Heart right ventricle (tissue), 16 donors: ENCODE results near the gene CACNA1E. TPM values are rescaled to one million over a fixed set of nuclear protein-coding genes. Genes with fewer than 3 reads are reported as not detected.

Experiments used
- ATAC-seq, 8 donors: fragments of 200-7000 bp; cut with Tn5 transposase; one replicate each; pipeline ENCODE4 v1.9.1; 2020; ENCODE audit warnings: mild to moderate bottlenecking in 8 of 8, moderate library complexity in 8 of 8, moderate number of reproducible peaks in 1 of 8
- DNase-seq, 2 donors: peaks; one replicate each; pipeline ENCODE4 v3.0.0-alpha.2; 2020
- H3K27ac ChIP-seq, 10 donors: fragments of 200-600 bp; sonication (generic) in 2 of 10; one replicate each; pipeline versions ENCODE4 v1.5.0 to v1.8.0; 2020 to 2022; ENCODE audit warnings: mild to moderate bottlenecking in 3 of 10
- H3K27me3 ChIP-seq, 7 donors: fragments of 200-600 bp; one replicate each; pipeline ENCODE4 v1.8.0; 2021 to 2022; ENCODE audit warnings: mild to moderate bottlenecking in 2 of 7
- H3K36me3 ChIP-seq, 9 donors: fragments of 200-600 bp; sonication (generic) in 1 of 9; one replicate each; pipeline versions ENCODE4 v1.5.0 to v1.8.0; 2020 to 2022; ENCODE audit warnings: mild to moderate bottlenecking in 2 of 9
- H3K4me1 ChIP-seq, 9 donors: fragments of 200-600 bp; sonication (generic) in 1 of 9; one replicate each; pipeline versions ENCODE4 v1.5.0 to v1.8.0; 2020 to 2022; ENCODE audit warnings: mild to moderate bottlenecking in 4 of 9
- H3K4me3 ChIP-seq, 10 donors: fragments of 200-600 bp; sonication (generic) in 2 of 10; one replicate each; pipeline versions ENCODE4 v1.5.0 to v1.8.0; 2020 to 2022; ENCODE audit warnings: mild to moderate bottlenecking in 7 of 10, moderate library complexity in 2 of 10
- H3K9me3 ChIP-seq, 11 donors: fragments of 200-600 bp in 10 of 11; sonication (generic) in 2 of 11; one replicate each; pipeline versions ENCODE4 v1.5.0 to v1.8.0; 2013 to 2022; ENCODE audit warnings: mild to moderate bottlenecking in 2 of 11, control low read depth in 1 of 11, moderate library complexity in 1 of 11
- CTCF ChIP-seq, 9 donors: fragments of 200-600 bp; sonication (generic) in 2 of 9; IDR thresholded peaks; one replicate each; pipeline versions ENCODE4 v1.5.0 to v1.8.0; 2021 to 2022; ENCODE audit warnings: antibody characterized with exemption in 9 of 9, mild to moderate bottlenecking in 5 of 9, moderate library complexity in 1 of 9
- WGBS, 2 donors: extraction: QIAGEN DNeasy Blood & Tissue Kit; methylation state at CpG; one replicate each; pipeline ENCODE4 v1.1.7; 2013; ENCODE audit warnings: inconsistent platforms in 1 of 2; 5-methylcytosine and 5-hydroxymethylcytosine counted together
- intact Hi-C, 10 donors: fragments of 100-400 bp; cut with DNase I; formaldehyde crosslinking; loops; one replicate each; pipeline versions ENCODE4 v1.11.1 to v1.14.2; 2022
- polyA plus RNA-seq, 2 donors: library from polyadenylated mRNA; stranded (reverse); fragments of 200-250 nt; gene quantifications; one replicate each; pipeline ENCODE4 v1.2.3, GENCODE V29; 2013
- total RNA-seq, 10 donors: library from RNA; stranded (reverse); fragmentation: NEBNext Ultra II Directional in 3 of 10; extraction: Animal tissue kit (Norgen Biotek cat#: 25700) in 3 of 10; gene quantifications; one replicate each; pipeline versions ENCODE4 v1.2.1 to v1.2.4, GENCODE V29; 2021 to 2023
- donor health status: Arrhythmogenic right ventricular cardiomyopathy.
- donor health status: ischemic (EF 13 %, LVEDD 7.1; RV severe dilation, severe dysfunction).
- donor health status: healthy with polysubstance abuse.
- donor health status: DM: no; HTN: yes; CAD: no.
- donor health status: DM: no; HTN: no; CAD: no.
- donor health status: ischemic (EF 25% LVEDD 6.9; RV normal size, moderate dysfunction).
- donor health status: ischemic (EF 25% LVEDD 5.7; RV mildly dilated, moderate dysfunction).
- donor health status: healthy.
- donor health status: DM: yes; HTN: yes; CAD: no.
- donor health status: Ischemic cardiomyopathy.
- donor health status: ischemic (EF 35%, LVEDD 5.7; RV mildly dilated, moderate dysfunction).
- donor health status: nonischemic (EF 11% LVEDD 7.7; RV severe dilation, severe dysfunction).
- donor health status: DM: yes; HTN: yes; CAD: no.
- donor health status: PGD.
- donor health status: ischemic (EF 29% LVEDD 5.4; RV normal size, mild dysfunction).
- donor health status: nonischemic (EF 23%, LVEDD 6.1; RV moderate dilation, normal function).

CACNA1E gene
- total and polyA plus RNA-seq, 12 donors, result 0.04 to 21.7 (median 0.71) TPM

GRCh38 chr1:181562395-181562794 is 79.1 kb downstream of the CACNA1E start:
- TF ChIP-seq CTCF (IDR thresholded peaks at IDR 0.05), result no peak
- peaks cover 0 to 11% (median 0%) of the 10 kb centered on the region in 11 donors for H3K9me3 ChIP-seq
- intact Hi-C loops, result no loop called here
- WGBS, 2 donors, result 86 to 88% methylated on average over 4 of the region's 4 CpGs
- DNase-seq (no peak), ATAC-seq (no peak)
- H3K4me3 ChIP-seq, result no peak overlapping the region
- H3K4me1 ChIP-seq, result no peaks in the 10 kb centered on the region
- no peaks in the 10 kb centered on the region for H3K36me3 ChIP-seq
- H3K27ac ChIP-seq, result no peak overlapping the region
- peaks cover 0 to 22% (median 4%) of the 10 kb centered on the region in 7 donors for H3K27me3 ChIP-seq

GRCh38 chr1:181568736-181569135 is 85.4 kb downstream of the CACNA1E start:
- Histone ChIP-seq H3K4me1 (no peaks in the 10 kb centered on the region), H3K9me3 (peaks cover 0 to 11% (median 0%) of the 10 kb centered on the region in 11 donors), H3K27me3 (peaks cover 0 to 9% (median 0%) of the 10 kb centered on the region in 7 donors), H3K4me3 (no peak overlapping the region), H3K36me3 (no peaks in the 10 kb centered on the region), H3K27ac (no peak overlapping the region)
- ATAC-seq (no peak), DNase-seq (no peak)
- WGBS, 2 donors, result 75 to 82% methylated on average over 4 of the region's 4 CpGs
- no peak for TF ChIP-seq CTCF (IDR thresholded peaks at IDR 0.05)
- intact Hi-C loops, result no loop called here

- H3K4me3 ChIP-seq, result no peak overlapping the region
- TF ChIP-seq CTCF (IDR thresholded peaks at IDR 0.05), result no peak
- WGBS, 2 donors, result 85% methylated on average over 8 of the region's 8 CpGs
Observed at GRCh38 chr1:181577475-181577874, 94.2 kb downstream of the CACNA1E start.

GRCh38 chr1:181583598-181583997 is 100.3 kb downstream of the CACNA1E start:
- DNase-seq, result no peak
- no peak overlapping the region for H3K4me3 ChIP-seq
- H3K27me3 ChIP-seq, result peaks cover 0 to 18% (median 6%) of the 10 kb centered on the region in 7 donors
- no peaks in the 10 kb centered on the region for H3K36me3 ChIP-seq
- no peaks in the 10 kb centered on the region for H3K9me3 ChIP-seq
- WGBS, 2 donors, result 36 to 44% methylated on average over 3 of the region's 3 CpGs
- no peak overlapping the region for H3K27ac ChIP-seq
- no peaks in the 10 kb centered on the region for H3K4me1 ChIP-seq
- intact Hi-C loops, result no loop called here
- TF ChIP-seq CTCF (IDR thresholded peaks at IDR 0.05), result peak in 7 of 9 donors; percentile 21 to 38 (median 30)
- ATAC-seq, result peak in 1 of 8 donors; percentile 37

More at GRCh38 chr1:181577475-181577874, 94.2 kb downstream of the CACNA1E start:
- ATAC-seq (no peak), DNase-seq (no peak)
- Histone ChIP-seq H3K4me1 (no peaks in the 10 kb centered on the region), H3K9me3 (no peaks in the 10 kb centered on the region), H3K27ac (no peak overlapping the region), H3K27me3 (peaks cover 0 to 23% (median 4%) of the 10 kb centered on the region in 7 donors), H3K36me3 (no peaks in the 10 kb centered on the region)
- intact Hi-C loops, result no loop called here
